ENCODE data around the gene AVPI1. TPM values are rescaled to one million over a fixed set of nuclear protein-coding genes. Genes with fewer than 3 reads are reported as not detected.

The AVPI1 gene
- total and polyA plus RNA-seq, 2 donors (not counting 3 experiments of a cell fraction or from before 2014, with no cell fraction given): 2.4 to 3.7 TPM

- FAIRE-seq: no peak
- Histone ChIP-seq H3K27me3 (ENCODE audit: control insufficient read depth in 2 of 2, insufficient read depth in 2 of 2, low read length in 2 of 2) (no peaks in the 10 kb centered on the region), H3K4me1 (ENCODE audit: control insufficient read depth, extremely low read depth, insufficient read depth, low read length) (peaks cover 16% of the 10 kb centered on the region), H3K4me3 (replicated peaks in 1 of 3; ENCODE audit: insufficient read depth in 1 of 3, low read depth in 1 of 3, low read length in 3 of 3) (peak overlapping the region; percentile 41 to 62 (median 60)), H3K79me2 (ENCODE audit: control insufficient read depth, insufficient read depth, low read length) (no peaks in the 10 kb centered on the region), H2AFZ (ENCODE audit: low read depth, low read length) (peak overlapping the region; percentile 92), H3K4me2 (ENCODE audit: insufficient read depth, low read length) (peak overlapping the region; percentile 70), H3K27ac (ENCODE audit: insufficient read depth, low read depth, low read length) (peak overlapping the region; percentile 35), H3K9ac (replicated peaks; ENCODE audit: extremely low read depth, insufficient read depth, low read length) (peak overlapping the region; percentile 46), H3K36me3 (ENCODE audit: control insufficient read depth in 2 of 2, extremely low read depth in 1 of 2, insufficient read depth in 2 of 2, low read length in 2 of 2) (no peaks in the 10 kb centered on the region), H3K9me1 (replicated peaks; ENCODE audit: control insufficient read depth, extremely low read depth, insufficient read depth, low read length) (no peaks in the 10 kb centered on the region), H3K9me3 (replicated peaks; ENCODE audit: control insufficient read depth, insufficient read depth, low read length) (no peaks in the 10 kb centered on the region), H4K20me1 (replicated peaks; ENCODE audit: control insufficient read depth, extremely low read depth, insufficient read depth, low read length) (no peaks in the 10 kb centered on the region)
- TF ChIP-seq CTCF (IDR thresholded peaks at IDR 0.05; ENCODE audit: extremely low read depth in 1 of 2, insufficient read depth in 1 of 2, low read depth in 1 of 2, low read length in 2 of 2) (no peak), MAX (IDR thresholded peaks at IDR 0.05; ENCODE audit: insufficient read depth, insufficient read length) (no peak), MYC (IDR thresholded peaks at IDR 0.05; ENCODE audit: low read depth, low read length) (no peak), POLR2AphosphoS5 (IDR thresholded peaks at IDR 0.05; ENCODE audit: insufficient read depth, low read depth, low read length) (no peak), GATA2 (IDR thresholded peaks at IDR 0.05; ENCODE audit: insufficient read depth, insufficient read length, low read depth, low read length) (no peak), JUN (IDR thresholded peaks at IDR 0.05; ENCODE audit: borderline replicate concordance, insufficient read depth, insufficient read length, low read depth) (no peak), POLR2A (IDR thresholded peaks at IDR 0.05; ENCODE audit: low read depth, low read length) (no peak), EZH2 (IDR thresholded peaks at IDR 0.05; ENCODE audit: borderline replicate concordance, low read depth, low read length, severe bottlenecking) (no peak), FOS (IDR thresholded peaks at IDR 0.05; ENCODE audit: borderline replicate concordance, insufficient read depth, low read length) (no peak)
- dilution Hi-C loops (cut with MboI; ENCODE audit: extremely low pct_ligation_motif_present, low sequenced_read_pairs) (no loop called here), intact Hi-C loops (cut with micrococcal nuclease) (loop anchor here (2.0 kb wide), 1 partner anchor 50 kb away; the partner anchor contains the start of gene ZFYVE27)
- ChIA-PET POLR2A (interaction anchor here (1.0 to 1.7 kb wide), 5 partner anchors 9 to 28 kb away, joined by 3 to 6 read pairs (median 4); no protein-coding TSS in a partner anchor), CTCF (interaction anchor here (0.9 to 5.8 kb wide), 11 partner anchors 8 to 50 kb away, joined by 3 to 49 read pairs (median 10); partner anchors contain the start of genes MARVELD1 and ZFYVE27)
- TSS peak; percentile 23 for BruUV-seq (replicated peaks)
- no peak for DNase-seq (ENCODE audit: low read depth, low spot score)
These were observed 610 bp downstream of the AVPI1 start for GRCh38 chr10:97686301-97686961.

Data from endothelial cell of umbilical vein (primary cell).